Neutrophil (primary cell): ENCODE data around the gene KIZ.
"Not testable (repeated sequence)": the region's sequence is repeated elsewhere in the genome, so short reads cannot be mapped to it uniquely, and the experiment has no call there.

ENCODE experiments used
- H3K27ac ChIP-seq: fragments of 200-600 bp; sonication (generic); 2 replicates; pipeline ENCODE4 v1.5.1; 2016; ENCODE audit warnings: mild to moderate bottlenecking, moderate library complexity
- H3K27me3 ChIP-seq: fragments of 200-600 bp; sonication (generic); 2 replicates; pipeline ENCODE4 v1.6.0; 2016; ENCODE audit warnings: mild to moderate bottlenecking
- H3K36me3 ChIP-seq: fragments of 200-600 bp; sonication (generic); 2 replicates; pipeline ENCODE4 v1.5.1; 2017
- H3K4me1 ChIP-seq, 2 experiments: fragments of 200-600 bp in 1 of 2; sonication (generic) in 1 of 2; 1 replicate in 1 of 2; 2 replicates in 1 of 2; pipeline versions ENCODE4 v1.5.1 to v1.6.1; 2013 to 2016; ENCODE audit warnings: low read depth in 1 of 2, low read length in 1 of 2, mild to moderate bottlenecking in 1 of 2, moderate library complexity in 1 of 2; ENCODE audit not compliant: control insufficient read depth in 1 of 2, insufficient read depth in 1 of 2
- H3K4me3 ChIP-seq, 2 experiments: fragments of 200-600 bp in 1 of 2; sonication (generic) in 1 of 2; 1 replicate in 1 of 2; 2 replicates in 1 of 2; pipeline ENCODE4 v1.5.1; 2013 to 2016; ENCODE audit warnings: low read depth in 1 of 2, low read length in 1 of 2, mild to moderate bottlenecking in 1 of 2, moderate library complexity in 1 of 2
- H3K9me3 ChIP-seq: fragments of 200-600 bp; sonication (generic); 2 replicates; pipeline ENCODE4 v1.5.1; 2016
- CTCF ChIP-seq: fragments of 200-600 bp; sonication (generic); IDR thresholded peaks from 2 replicates; pipeline ENCODE4 v1.5.1; 2016; ENCODE audit warnings: antibody characterized with exemption

KIZ gene

GRCh38 chr20:21162631-21163030 is 36.7 kb downstream of the KIZ start:
- no peaks in the 10 kb centered on the region for H3K4me1 ChIP-seq
- H3K27me3 ChIP-seq: no peaks in the 10 kb centered on the region
- no peak for TF ChIP-seq CTCF
- no peak overlapping the region for H3K27ac ChIP-seq
- H3K4me3 ChIP-seq: no peak overlapping the region
- peaks cover 24% of the 10 kb centered on the region for H3K36me3 ChIP-seq
- H3K9me3 ChIP-seq: no peaks in the 10 kb centered on the region

GRCh38 chr20:21166801-21167200 is 40.9 kb downstream of the KIZ start:
- no peak for TF ChIP-seq CTCF
- Histone ChIP-seq H3K4me1 (no peaks in the 10 kb centered on the region), H3K27me3 (no peaks in the 10 kb centered on the region), H3K9me3 (no peaks in the 10 kb centered on the region), H3K27ac (no peak overlapping the region), H3K4me3 (no peak overlapping the region), H3K36me3 (peaks cover 23% of the 10 kb centered on the region)

GRCh38 chr20:21167261-21167660 is 41.4 kb downstream of the KIZ start:
- no peaks in the 10 kb centered on the region for H3K4me1 ChIP-seq
- peaks cover 19% of the 10 kb centered on the region for H3K36me3 ChIP-seq
- H3K27ac ChIP-seq: no peak overlapping the region
- no peaks in the 10 kb centered on the region for H3K9me3 ChIP-seq
- no peak for TF ChIP-seq CTCF
- H3K27me3 ChIP-seq: no peaks in the 10 kb centered on the region
- H3K4me3 ChIP-seq: no peak overlapping the region

GRCh38 chr20:21168061-21168460 is 42.2 kb downstream of the KIZ start:
- H3K9me3 ChIP-seq, H3K4me3 ChIP-seq, H3K4me1 ChIP-seq, H3K27me3 ChIP-seq, H3K27ac ChIP-seq: not testable (repeated sequence)
- H3K36me3 ChIP-seq: peaks cover 11% of the 10 kb centered on the region

- Histone ChIP-seq H3K4me3 (no peak overlapping the region), H3K9me3 (no peaks in the 10 kb centered on the region), H3K4me1 (no peaks in the 10 kb centered on the region), H3K36me3 (no peaks in the 10 kb centered on the region), H3K27ac (no peak overlapping the region), H3K27me3 (no peaks in the 10 kb centered on the region)
- TF ChIP-seq CTCF: no peak
Observed at GRCh38 chr20:21172626-21173025, 46.7 kb downstream of the KIZ start.

GRCh38 chr20:21173485-21173884 is 47.6 kb downstream of the KIZ start:
- TF ChIP-seq CTCF: no peak
- Histone ChIP-seq H3K36me3 (no peaks in the 10 kb centered on the region), H3K27ac (no peak overlapping the region), H3K9me3 (no peaks in the 10 kb centered on the region), H3K4me3 (no peak overlapping the region), H3K4me1 (no peaks in the 10 kb centered on the region), H3K27me3 (no peaks in the 10 kb centered on the region)
